Measurements from ENCODE around the gene NLGN1.

NLGN1 gene

GRCh38 chr3:173622166-173622565 lies 224.6 kb downstream of the NLGN1 start:
- DNase-seq (ENCODE audit: insufficient read length, low spot score): no peak
- no peak for FAIRE-seq

GRCh38 chr3:173624086-173624485 lies 226.5 kb downstream of the NLGN1 start:
- FAIRE-seq (no peak), DNase-seq (ENCODE audit: insufficient read length, low spot score) (no peak)

- DNase-seq (ENCODE audit: insufficient read length, low spot score) (no peak), FAIRE-seq (no peak)
Measured at GRCh38 chr3:173630849-173631248, 233.3 kb downstream of the NLGN1 start.

- DNase-seq (ENCODE audit: insufficient read length, low spot score) (no peak), FAIRE-seq (no peak)
Measured at GRCh38 chr3:173632945-173633344, 235.4 kb downstream of the NLGN1 start.

GRCh38 chr3:173635826-173636225 lies 238.3 kb downstream of the NLGN1 start:
- FAIRE-seq (no peak), DNase-seq (ENCODE audit: insufficient read length, low spot score) (no peak)

GRCh38 chr3:173639098-173639497 lies 241.6 kb downstream of the NLGN1 start:
- no peak for FAIRE-seq

GRCh38 chr3:173641696-173642095 lies 244.2 kb downstream of the NLGN1 start:
- FAIRE-seq: no peak
- no peak for DNase-seq (ENCODE audit: insufficient read length, low spot score)

More at GRCh38 chr3:173639098-173639497, 241.6 kb downstream of the NLGN1 start:
- no peak for DNase-seq (ENCODE audit: insufficient read length, low spot score)

GRCh38 chr3:173644086-173645082 lies 246.8 kb downstream of the NLGN1 start:
- no peak for FAIRE-seq
- no peak for DNase-seq (ENCODE audit: insufficient read length, low spot score)

GRCh38 chr3:173650596-173650995 lies 253.1 kb downstream of the NLGN1 start:
- no peak for FAIRE-seq

GRCh38 chr3:173652093-173652492 lies 254.5 kb downstream of the NLGN1 start:
- DNase-seq (ENCODE audit: insufficient read length, low spot score): no peak
- FAIRE-seq: no peak

More at GRCh38 chr3:173650596-173650995, 253.1 kb downstream of the NLGN1 start:
- no peak for DNase-seq (ENCODE audit: insufficient read length, low spot score)

- FAIRE-seq (no peak), DNase-seq (ENCODE audit: insufficient read length, low spot score) (no peak)
Measured at GRCh38 chr3:173653781-173654180, 256.2 kb downstream of the NLGN1 start.

GRCh38 chr3:173659972-173660371 lies 262.4 kb downstream of the NLGN1 start:
- DNase-seq (ENCODE audit: insufficient read length, low spot score) (no peak), FAIRE-seq (no peak)

GRCh38 chr3:173660645-173661299 lies 263.2 kb downstream of the NLGN1 start:
- no peak for DNase-seq (ENCODE audit: insufficient read length, low spot score)
- no peak for FAIRE-seq

GRCh38 chr3:173663696-173664111 lies 266.2 kb downstream of the NLGN1 start:
- no peak for DNase-seq (ENCODE audit: insufficient read length, low spot score)
- FAIRE-seq: no peak

- DNase-seq (ENCODE audit: insufficient read length, low spot score): no peak
- FAIRE-seq: no peak
Measured at GRCh38 chr3:173676094-173676493, 278.6 kb downstream of the NLGN1 start.

- DNase-seq (ENCODE audit: insufficient read length, low spot score): no peak
Measured at GRCh38 chr3:173681188-173681678, 283.7 kb downstream of the NLGN1 start.

GRCh38 chr3:173685456-173685855 lies 287.9 kb downstream of the NLGN1 start:
- FAIRE-seq (no peak), DNase-seq (ENCODE audit: insufficient read length, low spot score) (no peak)

More at GRCh38 chr3:173681188-173681678, 283.7 kb downstream of the NLGN1 start:
- FAIRE-seq: no peak

GRCh38 chr3:173688216-173688842 lies 290.8 kb downstream of the NLGN1 start:
- FAIRE-seq (no peak), DNase-seq (ENCODE audit: insufficient read length, low spot score) (no peak)

- FAIRE-seq (no peak), DNase-seq (ENCODE audit: insufficient read length, low spot score) (no peak)
Measured at GRCh38 chr3:173690542-173691180, 293.1 kb downstream of the NLGN1 start.

GRCh38 chr3:173699353-173699752 lies 301.8 kb downstream of the NLGN1 start:
- DNase-seq (ENCODE audit: insufficient read length, low spot score) (no peak), FAIRE-seq (no peak)
